HAP-1 (cell line): Measurements from ENCODE around the gene PQBP1.

Source experiments
- DNase-seq, 2 experiments: peaks; one replicate each; pipeline ENCODE4 v3.0.0-alpha.2; 2016 to 2020; ENCODE audit warnings: low spot score in 2 of 2
- H3K27me3 ChIP-seq: fragments of 250-450 bp; sonication (Bioruptor Pico); 2 replicates; pipeline ENCODE4 v1.5.1; 2020; ENCODE audit warnings: low read depth, mild to moderate bottlenecking, moderate library complexity
- H3K36me3 ChIP-seq: fragments of 250-450 bp; sonication (Bioruptor Pico); replicated peaks from 2 replicates; pipeline ENCODE4 v1.5.1; 2020; ENCODE audit warnings: mild to moderate bottlenecking
- H3K4me1 ChIP-seq: fragments of 250-450 bp; sonication (Bioruptor Pico); 2 replicates; pipeline ENCODE4 v1.5.1; 2020; ENCODE audit warnings: mild to moderate bottlenecking
- H3K4me3 ChIP-seq: fragments of 250-450 bp; sonication (Bioruptor Pico); 2 replicates; pipeline ENCODE4 v1.5.1; 2020; ENCODE audit warnings: mild to moderate bottlenecking, moderate library complexity
- H3K9me3 ChIP-seq: fragments of 250-450 bp; sonication (Bioruptor Pico); 2 replicates; pipeline ENCODE4 v1.5.1; 2020; ENCODE audit warnings: mild to moderate bottlenecking, moderate library complexity
- in situ Hi-C: fragments of 300-500 bp; cut with MboI; formaldehyde crosslinking; loops from 3 replicates; pipeline ENCODE4 v1.14.3; 2020; ENCODE audit warnings: low sequenced_read_pairs, inconsistent platforms, mixed read lengths

PQBP1 gene

DNA sequence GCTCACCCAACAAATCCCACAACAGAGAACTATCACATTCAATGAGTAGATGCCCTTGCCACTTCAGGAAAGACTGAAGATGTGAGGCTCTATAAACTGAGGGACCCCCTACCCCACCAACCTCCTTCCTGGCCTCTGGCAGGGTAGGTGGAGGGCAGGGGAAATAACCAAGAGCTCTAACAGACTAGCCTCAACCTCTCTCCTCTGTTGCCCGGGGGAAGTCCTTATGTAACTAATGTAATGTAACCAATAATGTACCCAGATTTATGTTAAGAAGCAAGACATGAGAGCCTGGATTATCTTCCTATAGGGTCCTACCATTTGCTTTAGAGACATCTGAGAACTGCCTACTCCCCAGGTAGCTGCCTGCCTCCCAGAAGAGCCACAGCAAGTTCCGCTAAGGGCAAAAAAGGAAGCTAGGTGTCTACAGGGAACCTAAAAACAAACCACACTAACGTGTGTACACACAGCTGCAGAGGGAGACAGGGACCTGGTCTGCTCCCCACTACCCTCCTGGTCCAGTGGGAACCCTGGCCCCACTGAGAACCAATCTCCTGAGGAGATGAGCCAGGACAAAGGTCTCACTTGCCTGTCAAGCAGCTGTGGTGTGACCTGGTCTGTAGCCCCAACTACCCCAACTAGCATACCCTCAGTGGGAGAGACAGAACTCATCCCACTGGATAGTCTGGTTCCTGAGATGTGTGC is 41.9 kb downstream of the PQBP1 start:
- no peaks in the 10 kb centered on the region for H3K4me1 ChIP-seq
- in situ Hi-C loops, result no loop called here
- H3K27me3 ChIP-seq, result no peaks in the 10 kb centered on the region
- H3K4me3 ChIP-seq, result no peak overlapping the region
- H3K9me3 ChIP-seq, result no peaks in the 10 kb centered on the region
- H3K36me3 ChIP-seq, result peaks cover 54% of the 10 kb centered on the region
- no peak for DNase-seq

DNA sequence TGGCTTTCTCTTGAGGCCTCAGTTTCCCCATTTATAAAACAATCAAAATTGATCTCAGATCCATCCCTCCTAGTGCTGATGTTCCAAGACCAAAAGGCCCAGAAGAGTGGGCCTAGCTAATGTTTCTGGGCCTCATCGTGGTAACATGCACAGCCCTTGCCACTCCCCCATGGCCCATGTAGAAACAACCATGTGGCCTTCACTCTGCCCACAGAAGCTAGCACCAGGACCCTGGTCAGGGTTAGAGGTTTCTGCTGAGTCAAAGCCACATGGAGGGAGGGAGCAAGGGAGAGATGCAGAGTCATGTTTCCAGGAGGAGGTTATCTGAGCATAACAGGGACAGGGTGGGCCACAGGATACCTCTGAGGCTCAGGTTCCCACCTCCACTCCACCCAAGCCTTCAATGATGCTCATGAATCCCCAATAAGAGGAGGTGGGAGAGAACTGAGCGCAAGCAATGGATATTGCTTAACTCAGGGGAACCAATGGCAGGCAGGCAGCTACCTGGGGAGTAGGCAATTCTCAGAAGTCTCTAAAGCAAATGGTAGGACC is 42.8 kb downstream of the PQBP1 start:
- DNase-seq, result no peak
- in situ Hi-C loops, result no loop called here
- no peaks in the 10 kb centered on the region for H3K27me3 ChIP-seq
- H3K36me3 ChIP-seq, result peaks cover 53% of the 10 kb centered on the region
- H3K4me3 ChIP-seq, result no peak overlapping the region
- no peaks in the 10 kb centered on the region for H3K9me3 ChIP-seq
- no peaks in the 10 kb centered on the region for H3K4me1 ChIP-seq

GRCh38 chrX:48942895-48943294 is 45.2 kb downstream of the PQBP1 start:
- H3K36me3 ChIP-seq, result peaks cover 39% of the 10 kb centered on the region
- no peak for DNase-seq
- H3K9me3 ChIP-seq, result no peaks in the 10 kb centered on the region
- H3K27me3 ChIP-seq, result no peaks in the 10 kb centered on the region
- no peaks in the 10 kb centered on the region for H3K4me1 ChIP-seq
- in situ Hi-C loops, result no loop called here
- H3K4me3 ChIP-seq, result no peak overlapping the region

GRCh38 chrX:48945517-48946348 is 48.0 kb downstream of the PQBP1 start:
- DNase-seq, result peak; percentile 14 to 78
- H3K36me3 ChIP-seq, result peaks cover 23% of the 10 kb centered on the region
- H3K4me3 ChIP-seq, result no peak overlapping the region
- no peaks in the 10 kb centered on the region for H3K27me3 ChIP-seq
- in situ Hi-C loops, result no loop called here
- H3K4me1 ChIP-seq, result no peaks in the 10 kb centered on the region
- H3K9me3 ChIP-seq, result no peaks in the 10 kb centered on the region

DNA sequence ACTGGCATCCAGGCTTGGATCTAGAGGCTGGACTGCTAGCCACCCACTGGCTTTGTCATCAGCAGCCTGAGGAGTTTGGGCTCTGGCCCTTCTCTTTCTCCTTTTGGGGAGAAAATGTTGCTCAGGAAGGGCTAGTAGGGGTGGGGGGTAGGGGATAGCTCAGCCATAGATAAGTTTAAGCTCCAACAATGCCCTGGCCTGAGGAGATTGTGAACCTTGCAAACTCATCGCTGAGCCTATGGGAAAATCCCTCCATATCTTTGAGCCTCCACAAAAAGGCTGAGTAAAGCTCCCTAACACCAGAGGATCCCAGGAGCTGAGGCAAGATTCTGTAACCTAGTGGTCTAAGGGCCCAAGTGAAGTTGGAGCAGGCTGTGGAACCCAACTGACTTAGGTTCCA is 50.9 kb downstream of the PQBP1 start:
- no peak for DNase-seq
- in situ Hi-C loops, result no loop called here
- H3K4me3 ChIP-seq, result no peak overlapping the region

More for the DNA sequence above, 50.9 kb downstream of the PQBP1 start:
- H3K9me3 ChIP-seq, result no peaks in the 10 kb centered on the region
- H3K36me3 ChIP-seq, result peaks cover 4% of the 10 kb centered on the region
- H3K4me1 ChIP-seq, result no peaks in the 10 kb centered on the region
- H3K27me3 ChIP-seq, result no peaks in the 10 kb centered on the region
